HG03108 (cell line): Measurements from ENCODE around the gene CTNNA3.
"Not testable (repeated sequence)": the region's sequence is repeated elsewhere in the genome, so short reads cannot be mapped to it uniquely, and the experiment has no call there.

Source experiments
- ATAC-seq: cut with Tn5 transposase; IDR thresholded peaks from one replicate; pipeline ENCODE4 v1.9.1; 2021; ENCODE audit warnings: moderate library complexity; ENCODE audit not compliant: unreplicated experiment

Gene CTNNA3

DNA sequence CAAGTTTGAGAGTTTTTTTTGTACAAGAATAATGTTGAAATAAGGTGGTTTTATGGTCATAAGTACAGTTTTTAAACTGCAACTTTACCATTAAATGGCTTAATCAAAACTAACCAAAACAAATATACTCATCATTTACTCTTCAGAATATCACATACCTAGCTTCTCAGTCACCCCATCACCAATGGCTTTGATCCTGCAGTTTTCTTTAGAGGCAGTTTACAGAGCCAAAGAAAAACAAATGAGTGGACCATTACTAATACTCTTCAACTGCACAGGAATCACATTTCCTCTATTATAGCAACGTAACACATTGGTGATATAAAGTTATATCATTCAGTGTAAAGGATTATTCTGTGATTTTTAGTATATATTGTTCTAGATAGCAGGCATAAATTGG lies 1346.3 kb downstream of the CTNNA3 start:
- ATAC-seq: no peak

GRCh38 chr10:66349076-66349475 lies 1346.9 kb downstream of the CTNNA3 start:
- ATAC-seq: no peak

GRCh38 chr10:66337211-66337610 lies 1358.8 kb downstream of the CTNNA3 start:
- no peak for ATAC-seq

DNA sequence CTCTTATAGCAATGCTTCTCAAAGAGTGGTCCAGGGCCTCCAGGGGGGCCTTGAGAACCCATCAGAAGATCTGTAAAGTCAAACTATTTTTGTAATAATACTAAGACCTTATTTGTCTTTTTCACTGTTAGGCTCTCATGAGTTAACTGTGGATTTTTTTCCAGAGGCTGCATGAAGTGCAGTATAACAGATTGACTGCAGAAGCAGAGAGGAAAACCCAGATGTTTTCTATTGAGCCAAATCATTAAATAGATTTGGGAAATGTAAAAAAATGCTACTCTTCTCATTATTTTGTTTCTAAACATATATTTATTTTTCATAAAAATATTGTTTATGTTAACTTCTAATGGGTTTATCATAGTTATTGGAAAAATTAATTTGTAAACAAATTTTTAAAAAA lies 1359.2 kb downstream of the CTNNA3 start:
- ATAC-seq: no peak

DNA sequence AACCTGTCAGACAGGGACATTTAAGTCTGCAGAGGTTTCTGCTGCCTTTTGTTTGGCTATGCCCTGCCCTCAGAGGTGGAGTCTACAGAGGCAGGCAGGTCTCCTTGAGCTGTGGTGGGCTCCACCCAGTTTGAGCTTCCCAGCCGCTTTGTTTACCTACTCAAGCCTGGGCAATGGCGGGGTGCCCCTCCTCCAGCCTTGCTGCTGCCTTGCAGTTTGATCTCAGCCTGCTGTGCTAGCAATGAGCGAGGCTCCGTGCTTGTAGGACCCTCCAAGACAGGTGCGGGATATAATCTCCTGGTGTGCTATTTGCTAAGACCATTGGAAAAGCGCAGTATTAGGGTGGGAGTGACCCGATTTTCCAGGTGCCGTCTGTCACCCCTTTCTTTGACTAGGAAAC lies 1360.2 kb downstream of the CTNNA3 start:
- ATAC-seq: not testable (repeated sequence)

GRCh38 chr10:66329147-66329546 lies 1366.8 kb downstream of the CTNNA3 start:
- no peak for ATAC-seq

DNA sequence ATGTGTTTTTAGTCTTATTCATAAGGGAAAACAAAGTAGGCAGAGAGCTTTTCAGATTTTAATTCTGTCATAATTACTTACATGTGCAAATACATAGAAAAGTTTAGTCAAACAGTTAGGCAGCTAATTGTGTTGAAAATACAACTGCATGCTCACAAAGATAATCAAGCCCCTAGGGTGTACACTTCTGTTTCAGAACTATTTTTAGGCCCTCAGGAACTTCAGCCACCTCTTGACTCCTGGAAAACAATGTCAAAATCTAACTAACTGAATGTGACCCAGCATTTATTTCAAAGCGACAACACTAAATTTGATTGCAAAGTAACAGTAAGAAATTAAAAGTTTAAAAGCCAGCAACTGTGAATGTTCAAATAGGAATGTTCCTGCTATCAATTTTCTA lies 1369.1 kb downstream of the CTNNA3 start:
- ATAC-seq: no peak

GRCh38 chr10:66322777-66323176 lies 1373.2 kb downstream of the CTNNA3 start:
- no peak for ATAC-seq

- no peak for ATAC-seq
Measured at GRCh38 chr10:66321723-66322665, 1374.0 kb downstream of the CTNNA3 start.

DNA sequence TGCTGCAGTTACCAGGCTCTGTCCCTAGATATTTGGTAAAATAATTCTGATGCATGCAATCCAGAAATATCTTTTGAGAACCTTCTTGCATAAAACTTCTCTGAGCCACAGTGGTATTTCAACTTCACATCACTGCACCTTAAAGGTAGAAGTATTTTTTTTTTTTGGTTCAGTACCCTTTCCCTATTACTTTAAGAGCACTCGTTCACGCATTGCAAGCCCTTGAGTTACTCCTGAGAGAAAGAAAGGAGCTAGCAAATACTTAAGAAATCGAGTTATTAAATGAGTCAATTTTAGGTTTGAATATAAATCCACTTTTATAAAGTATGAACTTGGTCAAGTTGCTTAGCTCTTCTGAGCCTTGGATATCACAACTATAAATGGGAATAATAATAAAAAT lies 1377.2 kb downstream of the CTNNA3 start:
- no peak for ATAC-seq

- no peak for ATAC-seq
Measured at GRCh38 chr10:66307826-66308225, 1388.2 kb downstream of the CTNNA3 start.

GRCh38 chr10:66301078-66301477 lies 1394.9 kb downstream of the CTNNA3 start:
- ATAC-seq: no peak

- no peak for ATAC-seq
Measured at GRCh38 chr10:66295602-66296001, 1400.4 kb downstream of the CTNNA3 start.

- ATAC-seq: no peak
Measured at GRCh38 chr10:66294538-66294937, 1401.5 kb downstream of the CTNNA3 start.

DNA sequence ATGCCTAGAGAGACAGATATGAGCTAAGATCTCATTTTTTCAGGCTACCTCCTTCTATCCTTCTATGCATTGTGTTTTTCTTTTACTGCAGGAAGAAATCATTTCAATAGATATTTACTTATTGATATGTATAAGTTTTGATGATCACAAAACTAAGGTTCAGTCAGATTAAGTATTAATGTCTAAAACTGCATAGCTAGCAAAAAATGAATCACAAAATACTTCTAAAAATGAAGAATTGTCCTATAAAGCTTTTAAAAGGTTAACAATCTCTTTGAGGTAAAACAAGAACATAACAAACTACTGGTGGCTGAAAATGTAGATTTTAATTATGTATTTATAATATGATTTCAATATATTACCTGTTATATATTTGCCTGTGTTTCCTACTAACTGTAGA lies 1403.1 kb downstream of the CTNNA3 start:
- ATAC-seq: no peak

GRCh38 chr10:66292456-66292855 lies 1403.5 kb downstream of the CTNNA3 start:
- ATAC-seq: no peak

GRCh38 chr10:66291133-66291532 lies 1404.9 kb downstream of the CTNNA3 start:
- no peak for ATAC-seq

DNA sequence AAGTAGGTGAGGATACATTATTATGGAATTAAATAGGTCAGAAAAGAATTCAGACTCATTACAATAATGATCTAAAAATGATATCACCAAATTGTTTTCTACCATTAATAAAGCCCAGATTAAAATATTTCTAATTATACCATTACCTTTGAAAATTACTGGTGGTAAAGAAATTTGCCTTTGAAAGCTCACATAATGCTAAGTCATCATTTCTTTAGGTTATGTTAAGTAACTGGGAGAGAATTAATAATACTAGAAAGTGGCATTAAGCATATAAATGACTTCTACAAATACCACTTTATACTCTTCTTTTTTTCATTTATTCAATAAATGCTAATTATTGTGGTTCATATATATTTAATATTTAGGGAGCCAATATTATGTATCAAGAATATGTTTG lies 1411.4 kb downstream of the CTNNA3 start:
- no peak for ATAC-seq

DNA sequence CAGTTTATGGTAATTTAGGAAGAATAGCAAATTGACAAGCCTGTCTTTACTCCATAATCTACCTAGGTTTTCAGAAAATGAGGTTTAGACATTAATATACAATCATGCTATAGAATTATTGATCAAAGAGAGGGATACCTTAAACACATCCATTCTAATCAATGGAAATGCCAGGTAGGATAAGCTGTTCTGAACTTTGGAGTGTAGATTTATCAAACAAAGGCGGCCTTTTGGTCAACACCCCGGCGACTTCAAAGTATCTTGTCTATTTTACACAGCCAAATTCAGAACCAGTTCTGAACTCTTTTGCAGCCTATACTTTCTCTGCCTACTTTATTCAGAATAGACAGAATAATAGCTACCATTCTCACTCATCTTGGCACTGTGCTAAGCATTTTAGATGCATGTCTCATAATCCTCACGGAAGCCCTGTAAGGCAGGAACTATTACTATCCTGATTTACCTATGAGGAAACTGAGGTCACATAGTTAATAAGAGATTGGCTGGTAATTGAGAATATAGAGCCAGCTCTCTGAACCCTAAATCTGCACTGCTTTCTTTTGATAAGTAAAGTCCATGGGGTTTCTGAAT lies 1412.0 kb downstream of the CTNNA3 start:
- ATAC-seq: no peak

- no peak for ATAC-seq
Measured at GRCh38 chr10:66283064-66283463, 1412.9 kb downstream of the CTNNA3 start.

DNA sequence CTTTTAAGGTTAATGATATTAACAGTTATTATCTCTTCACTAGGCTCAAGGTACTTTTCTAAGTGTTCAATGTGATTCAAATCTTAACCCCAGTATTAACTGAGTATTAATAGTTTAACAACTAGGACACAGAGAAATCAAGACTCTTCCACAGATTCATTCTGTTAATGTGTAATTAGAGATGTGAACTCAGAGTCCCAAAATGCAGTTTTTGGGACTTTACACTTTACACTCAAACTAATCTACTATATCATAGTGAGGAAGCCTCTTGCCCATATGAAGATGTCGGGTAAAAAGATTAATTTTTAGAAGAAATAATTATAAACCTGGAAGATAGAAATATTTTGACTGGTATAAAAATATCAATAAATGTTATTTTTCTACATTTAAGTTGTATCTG lies 1414.7 kb downstream of the CTNNA3 start:
- no peak for ATAC-seq

DNA sequence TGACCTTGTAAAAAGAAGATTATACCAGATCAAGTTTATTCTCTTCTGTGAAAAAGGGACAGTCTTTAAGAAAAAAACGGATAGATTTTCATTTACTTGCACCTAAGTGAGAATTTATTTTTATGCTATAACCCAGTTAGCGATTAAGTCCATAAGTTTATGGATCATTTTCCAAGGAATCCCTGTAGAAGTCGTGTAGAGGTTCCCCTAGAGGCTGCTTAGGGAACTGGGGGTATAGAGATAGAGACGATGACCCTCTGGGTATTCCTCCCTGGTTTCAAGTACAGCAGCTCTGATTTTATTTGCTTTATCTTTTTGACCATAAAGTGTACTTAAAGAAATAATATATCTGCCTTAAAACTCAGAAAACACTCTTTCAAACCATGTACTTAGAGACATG lies 1418.5 kb downstream of the CTNNA3 start:
- ATAC-seq: no peak
